Effector memory CD8-positive, alpha-beta T cell (primary cell): ENCODE measurements around the gene BABAM2.

Experiments used
- ATAC-seq: fragments of 150-1000 bp; cut with Tn5 transposase; replicated peaks from 2 replicates; pipeline ENCODE4 v1.10.0; 2021; ENCODE audit warnings: mild to moderate bottlenecking, moderate library complexity
- DNase-seq, 3 experiments: peaks; one replicate each; pipeline ENCODE4 v3.0.0; 2021
- H3K27ac Mint-ChIP-seq, 2 donors: one replicate each; pipeline ENCODE4 v1.8.0; 2022; ENCODE audit warnings: mild to moderate bottlenecking in 2 of 2, mixed read lengths in 2 of 2, moderate library complexity in 2 of 2
- H3K27me3 Mint-ChIP-seq, 2 donors: one replicate each; pipeline ENCODE4 v1.8.0; 2022; ENCODE audit warnings: mixed read lengths in 2 of 2
- H3K36me3 Mint-ChIP-seq: one replicate; pipeline ENCODE4 v1.8.0; 2022; ENCODE audit warnings: mild to moderate bottlenecking, moderate library complexity, mixed read lengths; ENCODE audit not compliant: insufficient read depth
- H3K4me1 Mint-ChIP-seq, 2 donors: one replicate each; pipeline ENCODE4 v1.8.0; 2022; ENCODE audit warnings: low read depth in 2 of 2, mixed read lengths in 2 of 2
- H3K4me3 Mint-ChIP-seq, 2 donors: one replicate each; pipeline ENCODE4 v1.8.0; 2022; ENCODE audit warnings: mild to moderate bottlenecking in 2 of 2, mixed read lengths in 2 of 2, moderate library complexity in 2 of 2
- H3K9me3 Mint-ChIP-seq, 2 donors: one replicate each; pipeline ENCODE4 v1.8.0; 2022; ENCODE audit warnings: mixed read lengths in 2 of 2

BABAM2 gene

DNA sequence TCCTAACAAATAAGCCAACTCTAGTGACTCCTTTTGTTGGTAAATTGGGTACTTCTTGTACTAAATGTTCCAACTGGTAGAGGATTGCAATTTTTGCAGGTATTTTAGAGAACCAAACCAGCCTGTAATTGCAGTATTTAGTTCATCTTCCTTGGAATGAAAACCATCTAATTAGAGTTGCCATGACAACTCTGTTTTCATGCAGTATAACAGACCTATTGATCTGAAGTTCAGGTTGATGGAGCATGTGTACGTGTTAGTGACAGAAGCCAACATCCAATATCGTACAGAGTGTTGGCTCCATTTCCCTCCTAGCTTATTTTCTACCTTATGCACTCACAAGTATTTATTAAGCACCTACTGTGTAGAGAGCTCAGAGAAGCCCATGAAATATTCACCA, 325.8 kb downstream of the BABAM2 start:
- DNase-seq: no peak
- Mint-ChIP-seq H3K27me3 (no peaks in the 10 kb centered on the region), H3K9me3 (no peaks in the 10 kb centered on the region), H3K4me1 (peaks cover 8 to 19% of the 10 kb centered on the region in 2 donors), H3K36me3 (peaks cover 10% of the 10 kb centered on the region), H3K4me3 (no peak overlapping the region), H3K27ac (peak overlapping the region in 1 of 2 donors; percentile 33)
- no peak for ATAC-seq

DNA sequence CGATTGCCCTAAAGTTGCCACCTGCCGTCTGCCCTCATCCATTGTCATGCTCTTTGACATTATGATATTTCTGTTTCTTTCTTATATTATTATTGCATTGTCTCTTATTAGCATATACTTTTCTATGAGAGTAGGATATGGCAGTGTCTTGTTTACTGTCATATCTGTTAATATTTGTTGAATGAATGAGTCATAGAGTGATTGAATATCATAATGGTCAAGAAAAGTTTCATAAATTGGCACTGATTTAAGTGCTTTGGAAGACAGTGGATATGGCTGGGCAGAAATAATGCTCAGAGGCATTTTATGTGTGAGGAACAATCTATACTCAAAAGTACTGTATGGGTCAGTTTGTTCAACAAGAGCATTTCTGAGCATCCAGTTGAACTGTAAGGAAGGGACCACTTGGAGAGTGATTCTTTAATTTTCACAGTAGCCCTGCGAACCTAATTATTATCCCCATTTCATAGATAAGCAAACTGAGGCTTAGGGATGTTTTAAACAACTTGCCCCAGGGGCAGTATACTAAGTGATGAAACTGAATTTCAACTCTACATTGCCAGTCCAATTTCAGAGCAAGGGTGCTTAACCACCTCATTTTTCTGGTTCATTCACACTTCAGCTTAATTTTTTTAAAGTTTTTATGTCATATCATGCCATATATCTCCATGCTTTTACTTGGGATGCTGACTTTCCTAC, 326.7 kb downstream of the BABAM2 start:
- no peak overlapping the region for H3K27ac Mint-ChIP-seq
- H3K4me3 Mint-ChIP-seq: no peak overlapping the region
- DNase-seq: no peak
- ATAC-seq: no peak
- no peaks in the 10 kb centered on the region for H3K27me3 Mint-ChIP-seq
- H3K9me3 Mint-ChIP-seq: no peaks in the 10 kb centered on the region
- H3K4me1 Mint-ChIP-seq: peaks cover 10 to 19% of the 10 kb centered on the region in 2 donors
- peaks cover 10% of the 10 kb centered on the region for H3K36me3 Mint-ChIP-seq

DNA sequence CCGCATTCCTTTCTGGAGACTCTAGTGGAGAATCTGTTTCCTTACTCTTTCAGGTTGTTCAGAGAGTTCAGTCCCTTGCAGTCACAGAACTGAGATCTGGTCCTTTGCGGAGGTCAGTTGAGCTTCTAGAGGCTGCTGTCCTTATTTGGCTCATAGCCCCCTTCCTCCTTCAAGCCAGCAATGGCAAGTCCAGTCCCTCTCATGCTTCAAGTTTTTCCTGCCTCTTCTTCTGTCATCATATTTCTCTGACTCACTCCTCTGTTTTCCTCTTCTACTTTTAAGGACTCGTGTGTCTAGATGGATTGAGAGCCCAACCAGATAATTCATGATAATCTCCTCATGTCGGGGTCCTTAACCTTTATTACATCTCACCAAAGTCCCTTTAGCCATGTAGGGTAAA, 328.6 kb downstream of the BABAM2 start:
- no peaks in the 10 kb centered on the region for H3K27me3 Mint-ChIP-seq
- ATAC-seq: no peak
- H3K9me3 Mint-ChIP-seq: no peaks in the 10 kb centered on the region
- H3K4me1 Mint-ChIP-seq: peaks cover 14 to 16% of the 10 kb centered on the region in 2 donors
- no peak overlapping the region for H3K27ac Mint-ChIP-seq
- no peak overlapping the region for H3K4me3 Mint-ChIP-seq
- H3K36me3 Mint-ChIP-seq: peaks cover 10% of the 10 kb centered on the region
- no peak for DNase-seq

DNA sequence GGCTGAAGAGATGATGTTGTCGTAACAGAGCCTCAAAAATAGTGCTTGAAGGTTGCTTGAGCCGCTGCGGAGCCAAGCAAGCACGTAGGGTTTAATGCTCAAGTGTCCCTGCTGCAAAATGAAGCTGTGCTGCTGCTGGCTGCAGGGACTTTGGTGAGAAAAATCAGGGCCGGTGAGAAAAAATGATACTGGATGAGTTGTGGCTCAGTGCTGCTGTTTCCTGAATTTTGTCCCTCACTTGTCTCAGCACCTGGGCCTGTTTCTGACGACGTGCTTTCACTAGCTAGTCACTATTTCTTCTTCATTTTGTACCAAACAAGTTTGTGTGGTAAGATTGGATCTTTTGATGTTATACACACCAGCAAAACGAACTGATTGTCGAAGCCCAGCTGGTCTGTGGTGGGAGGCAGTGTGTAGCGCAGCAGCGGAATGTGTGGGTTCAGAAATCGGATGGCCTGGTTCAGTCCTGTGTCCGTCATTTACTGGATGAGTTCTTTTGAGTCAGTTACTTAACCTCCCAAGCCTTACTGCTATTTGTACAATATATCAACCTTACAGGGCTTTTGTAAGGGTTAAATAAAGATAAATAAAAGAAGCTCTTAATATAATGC, 329.3 kb downstream of the BABAM2 start:
- Mint-ChIP-seq H3K4me1 (peaks cover 14 to 16% of the 10 kb centered on the region in 2 donors), H3K4me3 (no peak overlapping the region), H3K36me3 (peaks cover 10% of the 10 kb centered on the region), H3K27me3 (no peaks in the 10 kb centered on the region), H3K9me3 (no peaks in the 10 kb centered on the region), H3K27ac (peak overlapping the region in 1 of 2 donors; percentile 1)
- no peak for DNase-seq
- ATAC-seq: no peak

DNA sequence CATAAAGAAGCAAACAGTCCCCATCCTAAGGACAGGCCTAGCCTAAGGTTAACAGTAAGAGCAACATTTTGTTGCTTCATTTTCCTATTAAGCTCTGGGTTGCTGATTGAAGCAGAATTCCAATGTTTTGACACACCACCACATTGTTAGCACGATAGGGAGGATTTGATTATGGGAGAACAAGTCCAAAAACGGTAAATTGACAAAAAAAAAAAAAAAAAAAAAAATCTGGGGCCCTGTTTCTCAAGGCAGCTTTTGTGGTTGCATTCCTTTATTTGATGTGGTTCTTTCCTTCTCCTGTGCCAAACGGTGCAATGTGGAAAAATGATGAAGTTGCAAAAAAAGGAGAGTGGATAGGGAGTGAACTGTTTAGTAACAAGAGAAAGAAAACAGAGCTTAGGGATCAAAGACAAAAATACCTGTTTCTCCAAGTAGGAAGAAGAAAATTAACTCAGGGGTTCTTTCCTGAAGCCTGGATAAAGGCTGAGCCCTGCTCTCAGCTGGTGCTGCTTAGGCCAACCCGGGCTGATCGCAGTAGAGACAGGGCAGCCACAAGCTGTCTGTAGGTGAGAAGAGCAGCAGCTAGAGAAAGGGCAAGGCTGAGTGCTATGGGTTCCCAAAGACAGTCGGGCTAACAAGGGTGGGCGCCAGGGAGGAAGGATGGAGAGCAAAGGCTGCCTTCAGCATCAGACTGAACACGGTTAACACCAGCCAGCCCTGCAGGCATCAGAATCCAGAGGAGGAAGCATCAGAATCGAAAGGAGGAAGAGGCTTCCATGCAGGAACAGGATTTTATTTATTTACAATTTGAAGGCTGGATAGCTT, 334.3 kb downstream of the BABAM2 start:
- H3K36me3 Mint-ChIP-seq: no peaks in the 10 kb centered on the region
- ATAC-seq: no peak
- H3K4me3 Mint-ChIP-seq: no peak overlapping the region
- DNase-seq: no peak
- no peaks in the 10 kb centered on the region for H3K9me3 Mint-ChIP-seq
- peaks cover 0 to 11% of the 10 kb centered on the region in 2 donors for H3K4me1 Mint-ChIP-seq
- peak overlapping the region in 1 of 2 donors; percentile 20 for H3K27ac Mint-ChIP-seq
- no peaks in the 10 kb centered on the region for H3K27me3 Mint-ChIP-seq

DNA sequence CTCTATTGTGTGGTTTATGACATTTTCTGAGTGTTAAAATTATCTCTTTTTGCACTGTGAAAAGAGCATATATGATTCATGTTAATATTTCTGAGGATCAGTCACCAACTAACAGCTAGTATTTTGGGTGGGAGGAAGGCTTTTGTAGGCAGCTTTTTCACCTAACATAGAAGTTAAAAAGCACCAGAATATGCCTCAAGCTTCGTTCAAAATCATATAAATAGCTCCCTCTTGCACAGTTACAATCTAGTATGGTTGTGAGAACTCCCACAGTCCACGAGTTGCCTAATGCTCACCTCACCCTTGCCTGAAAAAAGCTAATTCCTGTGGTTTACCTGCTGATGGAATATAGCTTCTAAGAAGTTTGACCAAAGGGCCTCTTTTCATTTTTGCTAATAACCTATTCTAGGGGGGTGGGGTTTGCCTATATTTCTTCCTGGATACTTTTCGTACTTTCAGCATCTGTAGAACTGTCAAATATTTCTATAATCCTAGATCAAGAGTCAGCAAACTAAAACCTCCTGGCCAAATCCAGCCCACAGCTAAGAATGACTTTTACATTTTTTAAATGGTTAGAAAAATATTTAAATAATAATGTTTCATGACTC, 335.0 kb downstream of the BABAM2 start:
- no peak overlapping the region for H3K4me3 Mint-ChIP-seq
- no peak for DNase-seq
- H3K27ac Mint-ChIP-seq: no peak overlapping the region
- no peaks in the 10 kb centered on the region for H3K9me3 Mint-ChIP-seq
- H3K27me3 Mint-ChIP-seq: no peaks in the 10 kb centered on the region
- no peaks in the 10 kb centered on the region for H3K36me3 Mint-ChIP-seq
- peaks cover 0 to 11% of the 10 kb centered on the region in 2 donors for H3K4me1 Mint-ChIP-seq
- no peak for ATAC-seq

DNA sequence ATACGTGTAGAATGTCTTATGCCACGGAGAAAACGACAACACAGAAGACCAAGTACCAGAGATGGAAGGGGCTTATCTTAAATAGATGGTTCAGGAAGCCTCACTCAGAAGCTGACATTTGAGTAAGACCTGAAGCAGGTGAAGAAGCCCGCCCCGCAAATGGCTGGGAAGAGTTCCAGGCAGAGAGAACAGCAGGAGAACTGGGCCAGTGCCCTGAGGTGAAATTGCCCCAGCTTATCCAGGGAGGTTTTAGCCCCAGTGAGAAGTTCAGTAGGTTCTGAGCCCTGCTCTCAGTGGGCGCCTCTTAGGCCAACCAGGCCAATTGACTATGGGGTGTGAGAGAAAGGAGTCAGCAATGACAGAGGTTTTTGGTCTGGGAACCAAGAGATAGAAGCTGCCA, 336.0 kb downstream of the BABAM2 start:
- Mint-ChIP-seq H3K36me3 (no peaks in the 10 kb centered on the region), H3K4me1 (peaks cover 0 to 11% of the 10 kb centered on the region in 2 donors), H3K9me3 (no peaks in the 10 kb centered on the region), H3K27me3 (no peaks in the 10 kb centered on the region), H3K4me3 (no peak overlapping the region), H3K27ac (no peak overlapping the region)
- DNase-seq: no peak
- ATAC-seq: no peak

DNA sequence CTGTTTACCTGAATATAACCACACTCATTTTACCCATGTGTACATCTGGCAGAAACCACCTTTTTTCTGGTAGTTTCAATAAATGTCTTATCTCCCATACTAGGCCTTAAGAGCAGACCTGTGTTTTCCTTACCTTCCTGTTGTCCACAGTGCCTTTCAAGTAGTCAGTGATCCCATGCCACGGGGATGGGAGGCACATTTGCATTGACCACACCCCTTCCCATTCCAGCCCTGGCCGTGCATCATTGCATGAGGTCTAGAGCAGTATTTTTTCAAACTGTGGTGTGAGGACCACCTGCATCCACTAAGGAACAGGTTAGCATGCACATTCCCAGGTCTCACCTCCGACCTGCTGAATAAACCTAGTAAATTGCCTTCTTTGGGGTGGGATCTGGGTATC, 337.0 kb downstream of the BABAM2 start:
- Mint-ChIP-seq H3K4me3 (no peak overlapping the region), H3K4me1 (peaks cover 4 to 9% of the 10 kb centered on the region in 2 donors), H3K27ac (no peak overlapping the region), H3K36me3 (no peaks in the 10 kb centered on the region), H3K9me3 (no peaks in the 10 kb centered on the region), H3K27me3 (no peaks in the 10 kb centered on the region)
- DNase-seq: no peak
- ATAC-seq: no peak

DNA sequence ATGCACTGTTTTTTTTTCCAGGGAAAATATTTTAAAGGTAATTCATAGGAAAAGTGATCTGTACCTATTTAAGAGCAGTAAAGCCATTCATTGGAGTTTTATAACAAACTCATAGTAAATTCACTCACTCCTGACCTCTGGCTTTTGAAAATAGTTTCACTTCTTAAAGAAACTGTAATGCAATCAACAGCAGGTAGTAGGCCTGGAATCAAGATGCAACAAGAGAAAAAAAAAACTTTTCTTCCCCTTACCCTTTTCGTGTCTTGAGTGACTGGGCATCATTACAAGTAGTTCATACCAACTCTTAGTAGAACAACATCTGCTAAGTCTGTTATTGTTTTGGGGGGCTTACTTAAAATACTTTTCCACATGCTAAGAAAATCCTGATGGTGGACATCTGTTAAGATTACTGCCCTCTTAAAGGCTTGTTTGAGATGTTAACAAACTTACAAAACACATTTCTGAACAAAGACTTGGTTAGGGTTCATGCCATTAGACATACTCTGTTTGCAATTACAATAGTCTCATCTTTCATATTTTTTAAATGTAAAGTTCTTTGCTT, 338.0 kb downstream of the BABAM2 start:
- no peak for ATAC-seq
- H3K27ac Mint-ChIP-seq: peak overlapping the region in 1 of 2 donors; percentile 29

DNA sequence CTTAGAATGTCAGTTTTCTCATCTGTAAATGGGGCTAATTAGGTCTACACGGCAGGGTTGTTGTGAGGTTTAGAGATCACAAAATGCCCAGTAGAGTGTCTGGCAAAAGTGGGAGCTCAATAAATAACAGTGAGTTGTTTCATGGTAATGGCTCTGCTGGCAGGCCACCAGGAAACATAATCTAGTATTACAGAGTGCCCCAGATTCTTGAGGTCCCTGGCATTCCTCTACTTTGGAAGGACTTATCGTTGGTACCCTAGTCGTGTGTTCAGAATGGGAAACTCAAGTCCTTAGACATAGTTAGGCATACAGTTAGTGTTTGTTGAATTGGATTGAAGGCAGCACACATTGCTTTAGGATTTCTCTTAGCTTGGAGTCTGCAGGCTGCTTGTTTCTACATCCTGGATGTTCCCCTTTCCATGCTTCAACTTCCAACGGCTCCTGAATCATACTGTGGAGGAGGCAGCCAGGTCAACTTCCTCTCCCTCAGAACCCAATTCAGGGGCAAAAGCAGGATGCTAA, 340.6 kb downstream of the BABAM2 start:
- no peaks in the 10 kb centered on the region for H3K27me3 Mint-ChIP-seq
- peaks cover 0 to 4% of the 10 kb centered on the region in 2 donors for H3K4me1 Mint-ChIP-seq
- no peaks in the 10 kb centered on the region for H3K36me3 Mint-ChIP-seq
- no peaks in the 10 kb centered on the region for H3K9me3 Mint-ChIP-seq
- no peak overlapping the region for H3K27ac Mint-ChIP-seq
- ATAC-seq (no peak), DNase-seq (no peak)
- H3K4me3 Mint-ChIP-seq: no peak overlapping the region

More for the DNA sequence above, 338.0 kb downstream of the BABAM2 start:
- no peak for DNase-seq
- Mint-ChIP-seq H3K4me1 (peaks cover 4 to 7% of the 10 kb centered on the region in 2 donors), H3K9me3 (no peaks in the 10 kb centered on the region), H3K27me3 (no peaks in the 10 kb centered on the region), H3K36me3 (no peaks in the 10 kb centered on the region), H3K4me3 (no peak overlapping the region)

DNA sequence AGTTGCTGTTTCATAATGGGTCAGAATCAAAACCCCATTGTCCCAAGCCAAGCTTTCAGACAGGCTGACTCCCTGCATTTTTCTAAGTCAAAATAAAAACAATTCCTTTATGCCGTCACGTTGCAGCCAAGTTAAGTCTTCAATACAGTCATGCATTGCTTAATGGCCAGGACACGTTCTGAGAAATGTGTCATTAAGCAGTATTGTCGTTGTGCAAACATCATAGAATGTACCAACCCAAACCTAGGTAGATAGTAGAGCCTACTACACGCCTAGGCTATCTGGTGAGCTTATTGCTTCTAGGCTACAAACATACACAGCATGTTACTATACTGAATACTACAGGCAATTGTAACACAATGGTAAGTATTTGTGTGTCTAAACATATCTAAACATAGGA, 341.8 kb downstream of the BABAM2 start:
- H3K27me3 Mint-ChIP-seq: no peaks in the 10 kb centered on the region
- no peak overlapping the region for H3K4me3 Mint-ChIP-seq
- no peak for ATAC-seq
- DNase-seq: no peak
- H3K4me1 Mint-ChIP-seq: peaks cover 0 to 4% of the 10 kb centered on the region in 2 donors
- H3K27ac Mint-ChIP-seq: no peak overlapping the region
- no peaks in the 10 kb centered on the region for H3K9me3 Mint-ChIP-seq
- peaks cover 3% of the 10 kb centered on the region for H3K36me3 Mint-ChIP-seq

DNA sequence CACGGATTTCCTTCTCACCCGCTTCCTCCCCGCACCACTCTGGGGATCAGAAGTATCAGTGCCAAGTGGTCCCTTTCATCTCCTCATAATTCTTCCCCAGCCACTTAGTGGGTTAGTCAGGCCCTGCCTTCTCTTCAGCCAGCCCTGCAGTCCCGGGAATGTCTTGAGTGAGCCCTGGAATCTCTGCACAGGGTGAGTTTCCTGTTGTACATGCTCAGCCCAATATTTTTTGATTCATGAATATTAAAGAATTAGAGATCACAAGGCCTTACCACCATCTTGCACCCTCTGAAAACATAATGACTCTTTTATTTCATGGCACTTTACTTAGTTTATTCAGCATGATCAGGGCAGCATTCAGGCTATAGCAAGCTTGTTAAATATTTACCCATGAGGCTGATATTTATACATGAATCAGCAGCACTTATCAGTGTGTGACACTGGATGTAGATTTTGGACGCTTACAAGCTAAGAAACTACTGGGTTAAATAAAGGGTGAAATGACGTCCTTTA, 342.7 kb downstream of the BABAM2 start:
- peak overlapping the region in 1 of 2 donors; percentile 36 for H3K27ac Mint-ChIP-seq
- peaks cover 3% of the 10 kb centered on the region for H3K36me3 Mint-ChIP-seq
- ATAC-seq: no peak
- H3K4me1 Mint-ChIP-seq: peaks cover 0 to 4% of the 10 kb centered on the region in 2 donors
- H3K4me3 Mint-ChIP-seq: no peak overlapping the region
- no peaks in the 10 kb centered on the region for H3K27me3 Mint-ChIP-seq
- H3K9me3 Mint-ChIP-seq: no peaks in the 10 kb centered on the region
- no peak for DNase-seq

DNA sequence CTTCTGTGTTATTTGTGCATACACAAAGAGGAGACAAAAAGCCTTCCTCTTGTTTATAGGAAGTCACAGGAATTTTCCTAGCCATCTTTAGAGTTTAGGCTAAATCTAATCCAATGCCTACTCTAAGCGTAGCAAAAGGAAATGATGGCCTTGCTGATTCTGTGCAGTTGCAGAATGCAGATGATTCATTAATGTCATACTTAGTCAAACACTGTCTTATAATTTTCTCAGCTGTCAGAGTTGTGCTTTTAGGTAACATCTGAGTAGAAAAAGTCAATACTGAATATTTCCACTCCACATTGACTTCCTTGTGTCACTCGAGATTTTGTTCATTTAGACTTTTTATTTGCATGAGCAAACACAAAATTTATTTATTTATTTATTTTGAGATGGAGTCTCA, 344.3 kb downstream of the BABAM2 start:
- DNase-seq (no peak), ATAC-seq (no peak)
- Mint-ChIP-seq H3K36me3 (peaks cover 3% of the 10 kb centered on the region), H3K4me3 (no peak overlapping the region), H3K27me3 (no peaks in the 10 kb centered on the region), H3K4me1 (peaks cover 0 to 4% of the 10 kb centered on the region in 2 donors), H3K9me3 (no peaks in the 10 kb centered on the region), H3K27ac (no peak overlapping the region)
